H54 (cell line): ENCODE measurements around the gene CKAP4.

ENCODE experiments used
- DNase-seq: peaks from one replicate; pipeline ENCODE4 v3.0.0; 2011; ENCODE audit warnings: low spot score, mixed read lengths; ENCODE audit not compliant: insufficient read length
- FAIRE-seq: peaks from 3 replicates; lab custom pipeline; 2011; peaks lifted over from hg19 to GRCh38; lab: Jason Lieb, UNC
- POLR2A ChIP-seq: IDR thresholded peaks from 2 replicates; pipeline ENCODE4 v1.6.1; 2011; ENCODE audit warnings: low read depth, mild to moderate bottlenecking, low read length

CKAP4 gene

DNA sequence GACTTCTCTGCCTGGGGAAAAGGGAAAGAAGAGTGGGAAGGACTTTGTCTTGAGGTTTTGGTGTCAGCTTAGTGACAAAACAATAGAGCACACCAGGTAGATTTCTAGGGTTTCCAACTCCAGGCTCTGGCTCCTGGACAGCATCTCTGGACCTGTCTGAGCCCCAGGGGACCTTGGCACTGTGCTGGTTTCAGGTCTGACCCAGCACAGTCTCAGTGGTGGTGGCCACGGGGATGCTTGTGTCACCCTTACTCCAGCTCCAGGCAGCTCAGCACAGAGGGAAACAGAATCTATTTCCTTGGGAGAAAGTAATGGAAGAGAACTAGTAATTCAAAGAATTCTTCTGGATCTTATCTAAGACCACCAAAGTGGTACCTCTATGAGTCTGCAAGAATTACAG lies 11.1 kb upstream of the CKAP4 start:
- FAIRE-seq (no peak), DNase-seq (no peak)
- TF ChIP-seq POLR2A: no peak

DNA sequence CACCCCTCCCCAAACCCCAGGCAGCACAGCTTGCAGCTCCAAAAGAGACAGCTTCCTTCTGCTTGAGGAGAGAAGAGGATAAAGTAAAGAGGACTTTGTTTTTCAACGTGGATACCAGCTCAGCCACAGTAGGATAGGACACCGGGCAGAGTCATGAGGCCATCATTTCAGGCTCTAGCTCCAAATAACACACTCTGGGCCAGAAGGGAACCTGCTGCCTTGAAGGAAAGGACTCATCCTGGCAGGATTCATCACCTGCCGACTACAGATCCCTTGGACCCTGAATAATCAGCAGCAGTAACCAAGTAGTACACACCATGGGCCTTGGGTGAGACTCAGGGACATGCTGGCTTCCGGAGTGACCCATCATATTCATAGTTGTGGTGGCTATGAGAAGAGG lies 10.4 kb upstream of the CKAP4 start:
- TF ChIP-seq POLR2A: no peak
- no peak for FAIRE-seq

GRCh38 chr12:106256524-106256923 lies 8.7 kb upstream of the CKAP4 start:
- DNase-seq (no peak), FAIRE-seq (no peak)
- no peak for TF ChIP-seq POLR2A

More for the DNA sequence above, 10.4 kb upstream of the CKAP4 start:
- no peak for DNase-seq

DNA sequence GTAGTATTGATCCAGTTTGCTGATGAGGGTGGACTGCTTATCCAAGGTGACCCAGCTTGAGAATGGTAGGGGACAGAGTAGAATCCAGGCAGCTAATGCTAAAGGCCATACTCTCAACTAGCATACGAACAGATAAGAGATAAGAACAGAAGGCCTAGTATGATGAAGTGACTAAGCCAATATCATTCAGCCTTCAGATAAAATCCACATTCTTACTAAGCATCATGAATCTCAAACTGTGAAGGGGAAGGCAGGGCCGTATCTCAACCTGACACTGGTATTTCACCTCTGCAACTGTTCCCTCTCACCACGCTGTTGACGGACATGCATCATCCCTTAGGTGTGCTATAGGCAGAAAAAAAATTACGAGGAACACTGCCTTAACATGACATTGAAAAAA lies 8.1 kb upstream of the CKAP4 start:
- FAIRE-seq (no peak), DNase-seq (no peak)
- TF ChIP-seq POLR2A: no peak

GRCh38 chr12:106255493-106255892 lies 7.7 kb upstream of the CKAP4 start:
- TF ChIP-seq POLR2A: no peak
- FAIRE-seq (no peak), DNase-seq (no peak)

GRCh38 chr12:106254724-106255123 lies 6.9 kb upstream of the CKAP4 start:
- no peak for FAIRE-seq
- TF ChIP-seq POLR2A: no peak
- no peak for DNase-seq

DNA sequence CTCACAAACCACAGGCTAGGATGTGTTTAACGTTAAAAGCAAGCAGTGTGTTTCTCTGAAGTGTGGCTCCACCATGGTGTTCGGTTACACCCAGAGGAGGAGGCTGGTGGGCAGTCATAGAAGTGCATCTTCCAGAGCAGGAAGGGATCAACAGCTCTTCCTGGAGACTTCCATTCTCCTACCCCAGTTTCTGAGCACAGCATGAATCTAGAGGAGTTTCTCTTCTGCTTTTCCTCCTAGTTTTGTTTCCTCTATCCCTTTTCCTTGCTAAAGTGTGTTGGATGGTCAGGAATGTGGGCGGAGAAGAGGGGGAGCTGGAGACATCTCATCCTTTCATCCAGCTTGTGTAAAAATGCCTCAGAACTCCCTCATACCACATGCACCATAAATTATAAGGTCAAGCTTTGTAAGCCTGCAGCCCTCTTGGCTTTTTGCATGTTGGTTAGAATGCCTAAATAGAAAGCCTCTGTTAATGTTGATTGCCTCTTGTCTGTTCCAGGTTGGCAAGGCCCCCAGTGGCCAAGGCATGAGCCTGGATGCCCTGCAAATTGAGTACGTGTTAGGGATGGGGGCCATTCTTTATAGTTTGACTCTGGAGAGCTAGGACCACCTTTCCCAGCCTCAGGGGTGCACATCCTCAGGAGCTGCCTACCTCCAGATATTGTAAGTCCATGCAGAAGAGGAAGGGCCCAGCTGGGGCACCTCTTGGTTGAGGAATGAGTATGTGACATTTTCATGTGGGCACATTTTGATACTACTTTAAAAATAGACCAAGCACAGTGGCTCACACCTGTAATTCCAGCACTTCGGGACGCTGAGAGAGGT lies 4.0 kb upstream of the CKAP4 start:
- FAIRE-seq: no peak
- DNase-seq: no peak
- no peak for TF ChIP-seq POLR2A

- FAIRE-seq (no peak), DNase-seq (no peak)
- no peak for TF ChIP-seq POLR2A
Measured at GRCh38 chr12:106249411-106250135, 1.8 kb upstream of the CKAP4 start.

DNA sequence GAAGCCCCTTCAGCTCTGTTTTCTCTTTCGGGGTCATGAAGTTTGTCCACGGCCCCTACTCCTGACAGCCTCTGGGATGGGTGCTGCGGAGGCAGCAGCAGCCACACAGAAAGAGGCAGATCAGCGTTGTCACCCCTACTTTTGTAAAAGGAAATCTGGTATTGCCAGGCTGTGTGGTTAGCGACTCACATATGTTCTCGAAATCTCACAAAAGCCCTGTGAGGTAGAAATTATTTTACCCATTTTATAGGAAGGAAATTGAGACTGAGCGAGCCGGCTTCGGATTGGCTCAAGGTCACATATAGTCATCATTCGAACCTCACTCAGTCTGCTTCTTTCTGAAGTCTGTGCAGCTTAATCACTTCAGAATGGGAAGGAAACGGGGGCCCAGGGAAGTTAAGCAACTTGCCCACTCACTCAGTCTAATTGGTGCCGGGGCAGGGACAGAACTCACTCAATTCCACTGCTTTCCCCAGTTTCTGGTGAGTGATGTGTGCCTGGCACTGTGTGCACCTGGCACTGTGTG lies 1.1 kb upstream of the CKAP4 start:
- FAIRE-seq: no peak
- no peak for TF ChIP-seq POLR2A
- no peak for DNase-seq

GRCh38 chr12:106248312-106248845 lies 559 bp upstream of the CKAP4 start:
- TF ChIP-seq POLR2A: no peak
- peak; percentile 74 for DNase-seq
- no peak for FAIRE-seq

- DNase-seq (no peak), FAIRE-seq (no peak)
- peak; percentile 27; the same call in 1 of the 2 replicates for TF ChIP-seq POLR2A
Measured at GRCh38 chr12:106246891-106247673, 738 bp downstream of the CKAP4 start.

- FAIRE-seq (no peak), DNase-seq (peak; percentile 75)
- TF ChIP-seq POLR2A: no peak
Measured at GRCh38 chr12:106245767-106246166, 2.1 kb downstream of the CKAP4 start.

- no peak for TF ChIP-seq POLR2A
Measured at GRCh38 chr12:106243620-106244019, 4.2 kb downstream of the CKAP4 start.

More at GRCh38 chr12:106243620-106244019, 4.2 kb downstream of the CKAP4 start:
- FAIRE-seq: no peak
- no peak for DNase-seq
